Stimulated activated CD8-positive, alpha-beta memory T cell treated with anti-CD3 and anti-CD28 coated beads, Interleukin-4, amount 100 ng/mL, for 48 hours (primary cell): Measurements from ENCODE around the gene VDR.

Source experiments
- DNase-seq: peaks from one replicate; pipeline ENCODE4 v3.0.0-alpha.2; 2020

VDR gene

GRCh38 chr12:47927346-47927745 is 22.6 kb upstream of the VDR start:
- DNase-seq, result no peak

- no peak for DNase-seq
Observed at GRCh38 chr12:47921907-47922306, 17.1 kb upstream of the VDR start.

- DNase-seq, result peak; percentile 11
Observed at GRCh38 chr12:47920913-47921312, 16.1 kb upstream of the VDR start.

GRCh38 chr12:47913081-47913480 is 8.3 kb upstream of the VDR start:
- DNase-seq, result no peak

- DNase-seq, result no peak
Observed at GRCh38 chr12:47912556-47912955, 7.8 kb upstream of the VDR start.

- DNase-seq, result no peak
Observed at GRCh38 chr12:47910981-47911380, 6.2 kb upstream of the VDR start.

GRCh38 chr12:47910486-47910885 is 5.7 kb upstream of the VDR start:
- no peak for DNase-seq

GRCh38 chr12:47909839-47910465 is 5.2 kb upstream of the VDR start:
- DNase-seq, result no peak

GRCh38 chr12:47908738-47909137 is 3.9 kb upstream of the VDR start:
- no peak for DNase-seq

GRCh38 chr12:47907851-47908454 is 3.2 kb upstream of the VDR start:
- no peak for DNase-seq

- DNase-seq, result peak; percentile 79
Observed at GRCh38 chr12:47903927-47904712, 674 bp downstream of the VDR start.

GRCh38 chr12:47903151-47903611 is 1.6 kb downstream of the VDR start:
- DNase-seq, result peak; percentile 48

- DNase-seq, result no peak
Observed at GRCh38 chr12:47902131-47902639, 2.6 kb downstream of the VDR start.

- DNase-seq, result no peak
Observed at GRCh38 chr12:47901718-47902093, 3.1 kb downstream of the VDR start.

- no peak for DNase-seq
Observed at GRCh38 chr12:47901063-47901717, 3.6 kb downstream of the VDR start.

- DNase-seq, result no peak
Observed at GRCh38 chr12:47900131-47901062, 4.4 kb downstream of the VDR start.

- DNase-seq, result no peak
Observed at GRCh38 chr12:47899466-47899865, 5.3 kb downstream of the VDR start.

GRCh38 chr12:47896633-47897032 is 8.2 kb downstream of the VDR start:
- no peak for DNase-seq

GRCh38 chr12:47896022-47896421 is 8.8 kb downstream of the VDR start:
- no peak for DNase-seq

- no peak for DNase-seq
Observed at GRCh38 chr12:47894652-47895051, 10.1 kb downstream of the VDR start.

GRCh38 chr12:47894068-47894467 is 10.7 kb downstream of the VDR start:
- DNase-seq, result no peak

- no peak for DNase-seq
Observed at GRCh38 chr12:47892819-47893218, 12.0 kb downstream of the VDR start.
